A172 (cell line): Measurements from ENCODE around the gene PHACTR2. TPM values are rescaled to one million over a fixed set of nuclear protein-coding genes. Genes with fewer than 3 reads are reported as not detected.

ENCODE experiments used
- DNase-seq: peaks from one replicate; pipeline ENCODE4 v3.0.0-alpha.2; 2015; ENCODE audit warnings: low spot score
- total RNA-seq: library from RNA; depleted of rRNA; stranded (reverse); fragments of >200 nt; shearing (Covaris generic); gene quantifications from 2 replicates; pipeline ENCODE4 v1.2.3, GENCODE V29; 2014

PHACTR2 gene
- total RNA-seq, 1 experiment from 2014 or later, result 21.3 TPM

GRCh38 chr6:143675382-143675900 lies 2.3 kb upstream of the PHACTR2 start:
- DNase-seq, result no peak

GRCh38 chr6:143675946-143676345 lies 1.8 kb upstream of the PHACTR2 start:
- DNase-seq, result no peak

DNA sequence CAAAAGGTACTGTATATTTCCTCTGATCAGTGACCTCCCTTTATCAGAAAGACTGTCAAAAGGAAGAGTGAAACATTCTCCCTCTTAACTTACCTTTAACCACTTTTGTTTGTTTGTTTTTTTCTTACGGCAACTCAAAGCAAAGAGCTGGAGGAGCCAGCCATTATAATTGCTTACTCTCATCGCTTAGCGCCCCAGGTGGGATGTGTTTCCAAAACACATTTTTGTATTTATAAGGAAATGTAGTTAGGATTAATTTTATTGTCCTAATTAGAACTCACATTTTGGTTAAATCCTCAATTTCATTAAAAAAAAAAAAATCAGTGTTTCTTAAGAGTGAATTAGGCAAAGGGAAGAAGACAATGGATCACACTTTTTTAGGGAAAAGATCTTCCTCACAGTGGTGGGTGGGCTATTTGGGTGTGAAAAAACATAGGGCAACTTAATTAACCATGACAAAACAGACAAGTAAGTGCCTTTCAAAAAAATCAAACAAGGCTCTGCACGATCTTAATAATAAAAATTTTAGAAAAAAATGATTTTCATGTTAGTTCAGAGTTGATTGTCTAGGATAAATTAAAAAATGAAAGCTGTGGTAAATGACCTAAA lies 1.2 kb upstream of the PHACTR2 start:
- DNase-seq, result no peak

DNA sequence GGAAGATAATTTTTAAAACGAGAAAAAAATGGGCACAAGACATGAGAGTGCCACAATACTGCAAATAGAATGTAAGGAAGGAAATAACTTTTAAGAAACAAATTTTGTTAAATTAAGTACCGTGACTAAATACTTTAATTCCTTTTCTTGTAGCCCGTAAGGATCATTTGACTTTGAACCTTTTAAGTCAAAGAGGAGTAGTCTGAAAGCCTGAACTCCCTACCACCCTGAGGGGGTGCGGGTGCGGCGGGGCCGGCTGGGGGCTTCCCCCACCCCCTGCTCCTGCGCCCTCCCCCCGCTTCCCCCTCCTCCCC lies 231 bp upstream of the PHACTR2 start:
- no peak for DNase-seq

DNA sequence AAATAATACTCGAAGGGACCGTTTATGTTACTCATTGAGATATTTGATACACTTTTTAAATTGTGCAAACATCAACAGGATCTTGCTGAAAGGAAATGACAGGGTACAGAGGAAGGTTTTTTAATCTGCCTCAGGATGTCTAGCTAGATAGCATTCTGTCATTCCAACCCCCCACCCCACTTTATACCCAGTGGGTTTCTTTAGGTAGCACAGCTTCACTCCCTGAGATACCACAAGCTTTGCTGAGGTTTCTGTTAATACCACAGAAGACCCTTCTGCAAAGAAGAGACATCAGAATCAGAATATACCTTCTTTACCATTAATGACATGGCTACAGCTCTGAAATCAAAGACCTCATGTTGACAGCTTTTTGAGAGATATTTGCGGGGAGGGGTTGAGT lies 1.3 kb downstream of the PHACTR2 start:
- DNase-seq, result no peak

DNA sequence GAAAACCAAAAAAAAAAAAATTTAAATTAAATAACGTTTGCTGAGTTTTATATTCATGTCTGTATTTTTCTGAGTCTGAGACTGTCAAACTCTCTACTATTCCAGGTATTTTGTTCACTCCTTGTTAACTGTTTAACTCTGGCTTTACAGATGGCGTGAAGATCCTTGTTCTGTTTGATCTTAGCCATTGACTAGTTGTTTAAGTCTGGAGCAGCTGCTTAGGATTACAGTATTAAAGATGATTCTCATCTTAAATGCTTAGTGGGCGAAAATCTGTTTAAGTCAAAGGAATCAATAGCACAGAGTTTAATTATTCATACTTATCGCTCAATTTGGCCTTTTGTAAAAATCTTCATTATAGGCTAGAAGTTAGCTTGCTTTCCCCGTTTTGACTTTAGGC lies 2.4 kb downstream of the PHACTR2 start:
- no peak for DNase-seq

DNA sequence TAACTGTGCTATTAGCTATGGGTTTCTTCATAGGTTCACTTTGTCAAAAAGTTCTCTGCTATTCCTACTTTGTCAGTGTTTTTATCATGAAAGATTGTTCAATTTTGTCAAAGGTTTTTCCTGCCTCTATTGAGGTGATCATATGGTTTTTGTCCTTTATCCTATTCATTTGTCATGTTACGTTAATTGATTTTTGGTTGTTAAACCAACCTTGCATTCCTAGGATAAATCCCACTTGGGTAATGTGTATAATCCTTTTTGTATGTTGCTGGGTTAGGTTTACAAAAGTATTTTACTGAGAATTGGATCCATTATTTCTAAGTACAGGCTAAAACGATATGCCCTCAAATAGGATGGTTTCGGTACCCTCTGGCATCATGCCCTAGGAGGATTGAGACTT lies 5.0 kb downstream of the PHACTR2 start:
- DNase-seq, result no peak

DNA sequence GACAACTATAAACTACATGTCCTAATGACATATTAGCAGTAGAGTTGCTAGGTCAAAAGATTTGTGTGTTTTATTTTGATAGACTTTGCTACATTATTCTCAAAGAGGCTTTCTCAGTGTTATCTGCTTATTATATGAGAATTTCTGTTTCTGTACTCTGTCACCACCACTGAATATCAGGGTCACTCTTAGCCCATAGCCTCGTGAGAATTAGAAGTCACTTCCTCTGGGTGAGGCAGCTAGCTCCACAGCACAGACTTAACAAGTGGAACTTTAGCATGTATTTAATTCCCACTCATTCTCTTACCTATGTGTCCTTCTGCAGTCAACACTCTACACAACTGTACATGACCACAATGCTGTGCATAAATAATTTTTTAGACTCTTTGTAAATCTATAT lies 6.7 kb downstream of the PHACTR2 start:
- no peak for DNase-seq

GRCh38 chr6:143685653-143686052 lies 7.9 kb downstream of the PHACTR2 start:
- DNase-seq, result no peak

DNA sequence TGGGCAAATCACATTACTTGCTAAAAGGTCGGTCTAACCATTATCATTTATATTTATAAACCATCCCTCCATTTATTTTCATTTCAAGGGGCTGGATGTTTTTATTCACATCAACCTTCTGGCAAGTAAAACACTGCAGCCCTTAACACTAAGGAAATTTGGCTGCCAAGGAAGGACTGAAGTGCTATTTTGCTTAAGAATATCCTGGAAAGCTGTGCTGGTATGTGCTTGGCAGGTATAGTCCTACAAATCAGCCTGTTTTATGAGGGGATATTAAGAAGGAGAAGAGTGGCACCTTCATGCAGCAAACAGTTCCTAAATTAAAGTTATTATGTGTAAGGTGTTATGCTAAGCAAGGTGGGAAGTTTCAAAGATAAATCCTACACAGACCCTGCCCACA lies 9.8 kb downstream of the PHACTR2 start:
- DNase-seq, result no peak

GRCh38 chr6:143688681-143689080 lies 10.9 kb downstream of the PHACTR2 start:
- no peak for DNase-seq

- peak; percentile 18 for DNase-seq
These were observed 12.1 kb downstream of the PHACTR2 start for GRCh38 chr6:143689852-143690251.

DNA sequence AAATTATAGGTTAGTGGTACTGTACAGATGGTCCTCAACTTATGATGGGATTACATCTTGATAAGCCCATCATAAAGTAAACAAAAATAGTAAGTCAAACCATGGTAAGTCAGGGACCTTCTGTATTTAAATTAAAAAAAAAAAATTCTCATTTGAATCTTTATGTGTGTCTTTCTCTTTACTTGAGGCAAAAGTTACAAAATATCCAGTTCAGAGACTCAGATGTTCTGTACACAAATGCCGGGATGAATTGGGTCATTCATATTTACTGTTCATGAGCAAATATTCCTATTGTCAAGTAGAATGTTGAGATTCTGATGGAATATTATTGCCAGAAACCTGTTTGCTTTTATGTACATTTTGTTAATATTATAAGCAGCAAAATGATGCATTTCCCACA lies 13.4 kb downstream of the PHACTR2 start:
- no peak for DNase-seq

DNA sequence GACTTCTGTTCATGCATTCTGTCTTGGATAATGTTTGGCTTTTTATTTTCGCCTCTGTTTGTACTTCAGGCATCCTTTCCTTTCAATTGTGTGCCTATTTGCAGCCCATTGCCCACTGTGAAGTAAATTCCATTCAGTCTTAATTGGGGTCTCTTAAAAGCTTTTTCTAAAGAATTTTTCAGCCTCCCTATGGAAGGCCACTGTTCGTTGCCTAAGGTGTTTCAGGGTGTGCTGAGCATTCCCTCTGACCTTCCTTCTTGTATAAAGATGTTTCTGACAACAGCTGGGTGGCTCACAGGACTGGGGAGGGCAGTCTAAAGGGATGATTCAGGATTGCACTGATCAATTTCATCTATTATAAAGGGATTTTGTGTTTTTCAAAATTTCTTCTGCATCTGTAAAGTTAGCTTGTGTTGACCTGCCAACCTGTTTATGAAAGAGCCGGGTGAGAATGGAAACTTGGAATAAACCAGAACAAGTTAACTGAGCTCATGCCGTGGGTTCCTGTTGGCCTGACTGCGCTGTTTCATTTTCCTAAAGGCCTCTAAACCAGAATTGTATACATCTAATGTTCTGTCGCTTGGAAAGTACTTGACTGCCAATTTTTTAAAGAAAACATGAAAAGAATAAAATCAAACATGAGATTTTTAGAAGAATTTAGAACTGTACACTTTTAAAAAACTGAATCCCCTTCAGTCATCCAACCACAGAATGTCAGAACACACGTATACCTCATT lies 14.3 kb downstream of the PHACTR2 start:
- DNase-seq, result no peak

DNA sequence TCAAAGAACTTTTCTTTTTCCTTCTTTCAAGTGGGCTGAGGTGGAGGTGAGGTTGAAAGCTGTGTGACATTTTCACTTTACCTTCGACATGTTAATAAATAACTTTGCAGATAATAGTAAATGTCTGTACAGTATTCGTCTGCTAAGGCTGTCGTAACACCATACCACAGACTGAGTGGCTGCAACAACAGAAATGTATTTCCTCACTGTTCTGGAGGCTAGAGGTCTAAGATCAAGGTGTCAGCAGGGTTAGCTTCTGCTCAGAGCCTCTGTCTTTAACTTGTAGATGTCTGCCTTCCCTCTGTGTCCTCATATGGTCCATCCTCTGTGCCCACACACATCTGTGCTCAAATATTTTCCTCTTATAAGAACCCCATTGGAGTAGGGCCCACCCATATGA lies 14.9 kb downstream of the PHACTR2 start:
- no peak for DNase-seq

- no peak for DNase-seq
These were observed 16.2 kb downstream of the PHACTR2 start for GRCh38 chr6:143694013-143694412.

GRCh38 chr6:143694560-143694959 lies 16.8 kb downstream of the PHACTR2 start:
- DNase-seq, result peak; percentile 32

- no peak for DNase-seq
These were observed 17.6 kb downstream of the PHACTR2 start for GRCh38 chr6:143695130-143695968.

- no peak for DNase-seq
These were observed 18.4 kb downstream of the PHACTR2 start for GRCh38 chr6:143695969-143696663.

DNA sequence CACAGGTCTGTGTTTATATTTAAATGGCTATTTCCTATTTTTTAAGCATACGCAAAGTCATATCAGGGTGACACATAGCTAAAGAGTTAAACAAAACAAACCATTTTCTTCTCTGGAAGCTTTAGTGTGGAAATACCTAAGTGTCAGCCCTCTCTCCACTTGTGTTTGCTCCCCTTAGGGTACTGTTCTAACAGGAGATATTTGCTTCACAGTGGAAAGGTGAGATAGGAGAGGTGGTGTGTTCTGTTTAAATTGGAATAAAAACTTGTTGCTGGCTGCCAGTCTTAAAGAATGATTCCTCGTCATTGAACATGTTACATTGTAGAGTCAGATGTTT lies 18.9 kb downstream of the PHACTR2 start:
- no peak for DNase-seq

- DNase-seq, result no peak
These were observed 19.5 kb downstream of the PHACTR2 start for GRCh38 chr6:143697076-143697800.

DNA sequence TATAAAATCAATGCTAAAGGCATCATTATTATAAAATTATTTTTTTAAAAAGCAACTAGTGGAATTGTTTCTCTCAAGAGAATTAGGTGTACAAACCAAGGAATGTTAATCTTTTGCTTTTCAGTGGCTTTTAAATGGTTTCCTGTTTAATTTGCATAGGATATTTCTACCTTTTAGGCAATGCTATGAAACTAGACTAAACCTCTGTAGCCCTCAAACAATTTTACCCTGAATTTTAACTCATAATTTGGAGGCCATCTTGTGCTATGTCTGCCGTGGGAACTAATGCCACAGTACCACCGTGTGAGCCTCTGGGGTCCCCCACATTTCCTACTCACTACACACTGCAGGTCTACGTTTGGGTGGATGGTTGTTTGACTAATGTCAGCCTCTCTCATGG lies 20.6 kb downstream of the PHACTR2 start:
- DNase-seq, result no peak
